Stimulated activated CD8-positive, alpha-beta memory T cell treated with anti-CD3 and anti-CD28 coated beads, Interleukin-12 subunit alpha, Interleukin-12 subunit beta, amount 100 ng/mL, for 4 hours (primary cell): ENCODE data around the gene TSC22D3.

Experiments
- DNase-seq: peaks from one replicate; pipeline ENCODE4 v3.0.0-alpha.2; 2020; ENCODE audit warnings: low read depth

Gene TSC22D3

DNA sequence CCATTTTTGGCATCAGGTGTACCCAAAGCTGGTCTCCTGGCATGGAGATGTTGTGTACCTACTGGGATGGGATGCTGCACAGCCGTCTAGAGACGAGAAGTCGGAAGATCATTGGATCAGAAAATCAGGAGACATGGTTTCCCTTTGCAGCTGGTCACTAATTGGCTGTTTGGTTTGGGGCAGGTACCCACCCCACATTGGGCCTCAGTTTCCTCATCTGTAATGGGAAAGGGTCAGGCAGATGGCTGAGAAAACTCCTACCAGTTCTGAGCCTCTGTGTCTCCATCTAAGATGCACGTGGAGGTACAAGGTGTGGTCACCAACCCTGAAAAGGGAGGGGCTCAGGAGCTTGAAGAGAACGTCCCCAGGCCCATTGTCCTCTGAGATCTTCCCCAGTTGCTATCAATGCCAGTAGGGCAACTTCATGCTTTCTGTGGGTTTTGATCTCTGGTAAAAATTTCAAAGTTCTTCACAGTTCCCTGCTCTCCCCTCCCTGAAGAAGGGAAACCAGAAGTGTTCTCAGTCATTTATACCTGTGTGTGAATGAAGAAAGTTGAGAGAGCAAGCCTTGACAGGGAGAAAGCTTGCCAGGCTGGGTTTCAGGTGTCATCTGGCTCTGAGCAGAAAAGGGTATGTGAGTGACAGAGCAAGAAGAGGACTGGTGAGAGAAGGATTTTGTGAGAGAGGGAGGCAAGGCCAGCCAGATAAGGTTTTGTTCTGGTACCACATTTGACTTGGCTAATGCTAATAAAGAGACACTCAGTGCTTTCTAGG, 15.1 kb downstream of the TSC22D3 start:
- DNase-seq = no peak

- no peak for DNase-seq
Measured at GRCh38 chrX:107758231-107758766, 17.3 kb downstream of the TSC22D3 start.

DNA sequence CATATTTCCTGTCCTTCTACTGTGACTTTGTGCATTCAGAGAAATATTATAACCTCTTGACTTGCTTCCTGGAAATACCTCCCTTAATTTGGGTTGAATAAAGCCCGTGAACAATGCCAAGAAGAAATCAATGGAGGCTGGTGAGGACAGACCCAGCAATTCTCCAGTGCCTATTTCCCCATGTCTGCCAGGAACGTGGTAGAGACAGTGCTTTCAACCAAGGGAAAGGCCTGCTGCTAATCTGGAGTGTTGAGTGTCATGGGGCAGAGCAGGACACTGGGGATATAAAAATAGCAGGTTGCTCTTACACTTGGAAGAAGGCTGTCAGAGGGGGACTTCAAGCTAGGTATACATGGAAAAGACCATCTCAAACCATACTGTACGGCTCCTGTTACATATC, 19.9 kb downstream of the TSC22D3 start:
- no peak for DNase-seq

- DNase-seq = no peak
Measured at GRCh38 chrX:107753187-107753586, 22.4 kb downstream of the TSC22D3 start.

GRCh38 chrX:107752714-107753113, 22.9 kb downstream of the TSC22D3 start:
- DNase-seq = no peak

- DNase-seq = no peak
Measured at GRCh38 chrX:107752043-107752442, 23.5 kb downstream of the TSC22D3 start.

GRCh38 chrX:107750861-107751445, 24.6 kb downstream of the TSC22D3 start:
- DNase-seq = no peak

DNA sequence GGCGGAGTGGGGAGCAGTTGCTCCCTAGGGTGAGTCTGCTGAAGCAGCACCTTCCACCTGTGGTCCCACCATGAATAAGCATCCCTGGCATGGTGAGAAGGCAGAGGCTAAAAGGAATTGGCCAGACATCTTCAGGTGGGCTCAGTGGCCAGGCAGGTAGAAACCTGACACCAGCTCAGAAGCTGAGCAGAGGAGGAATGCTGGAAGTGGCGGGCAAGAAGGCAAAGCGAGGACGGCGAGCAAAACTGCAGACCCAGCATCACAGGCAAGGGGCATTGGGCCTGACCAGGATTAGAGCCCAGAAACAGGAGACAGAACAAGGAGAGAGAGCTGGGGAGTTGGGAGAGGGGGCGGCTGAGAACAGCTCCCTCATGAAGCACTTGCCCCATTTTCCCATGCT, 25.3 kb downstream of the TSC22D3 start:
- DNase-seq = no peak

GRCh38 chrX:107748506-107748905, 27.1 kb downstream of the TSC22D3 start:
- DNase-seq = no peak

- DNase-seq = no peak
Measured at GRCh38 chrX:107747596-107748161, 27.9 kb downstream of the TSC22D3 start.

GRCh38 chrX:107744868-107745267, 30.7 kb downstream of the TSC22D3 start:
- DNase-seq = no peak

- no peak for DNase-seq
Measured at GRCh38 chrX:107743995-107744394, 31.6 kb downstream of the TSC22D3 start.

DNA sequence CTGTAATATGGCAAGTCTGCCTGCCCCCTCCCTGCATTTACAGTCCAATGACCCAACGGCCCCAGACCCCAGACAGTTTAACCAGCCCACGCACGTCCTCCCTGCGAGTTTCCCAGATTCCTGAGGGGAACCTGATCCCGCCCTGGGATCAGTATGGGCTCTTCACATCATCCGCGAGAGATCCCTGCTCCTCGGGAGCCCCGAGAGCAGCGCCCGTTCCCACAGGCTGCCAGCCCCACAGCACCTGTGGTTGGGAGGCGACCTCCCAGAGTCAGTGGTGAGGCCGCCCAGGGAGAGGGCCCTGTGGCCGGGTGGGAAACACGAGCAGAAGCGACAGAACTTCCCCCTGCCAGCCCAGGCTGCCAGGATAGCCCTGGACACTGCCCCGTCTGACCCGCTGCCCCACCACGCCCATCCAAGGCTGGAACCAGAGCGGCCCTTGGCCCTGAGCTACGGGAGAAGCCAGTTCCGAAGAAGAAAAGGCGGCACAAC, 32.8 kb downstream of the TSC22D3 start:
- DNase-seq = no peak

DNA sequence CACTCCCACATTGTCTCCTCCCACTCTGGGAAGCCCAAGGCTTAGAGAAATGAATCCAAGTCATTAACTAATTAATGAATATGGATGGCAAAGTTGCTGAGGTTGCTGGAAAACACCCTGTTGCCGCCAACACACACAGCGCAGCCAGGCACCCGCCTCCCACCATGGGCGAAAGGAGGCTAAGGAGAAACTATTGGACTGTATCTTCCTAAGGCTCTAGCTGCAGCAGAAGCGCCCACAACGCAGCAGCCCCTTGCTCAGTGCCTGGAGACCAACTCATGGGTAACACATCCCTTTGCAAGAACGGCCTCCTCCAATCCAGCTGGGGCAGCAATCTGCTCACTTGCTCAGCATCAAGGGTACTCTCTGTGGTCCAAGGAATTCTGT, 34.2 kb downstream of the TSC22D3 start:
- DNase-seq = no peak

- DNase-seq = no peak
Measured at GRCh38 chrX:107739541-107739940, 36.0 kb downstream of the TSC22D3 start.

DNA sequence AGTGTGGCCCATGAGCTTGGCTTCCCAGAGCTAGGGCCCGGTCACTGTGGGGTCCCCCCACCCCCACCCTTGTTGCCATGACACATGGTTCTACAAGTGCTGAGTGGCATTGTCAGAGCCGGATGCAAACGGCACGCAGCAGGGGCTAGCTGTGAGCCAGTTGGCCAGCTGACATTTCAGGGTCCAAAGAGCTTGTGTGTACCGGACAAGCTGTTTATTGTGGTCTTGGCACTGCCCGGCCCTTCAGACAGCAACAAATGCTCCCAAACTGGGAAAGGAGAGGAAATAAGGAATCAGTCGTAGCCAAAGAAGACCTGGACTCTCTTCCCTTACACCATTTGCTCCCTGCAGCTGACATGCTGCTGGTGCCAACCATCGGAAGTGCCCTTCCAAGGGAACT, 36.8 kb downstream of the TSC22D3 start:
- no peak for DNase-seq

DNA sequence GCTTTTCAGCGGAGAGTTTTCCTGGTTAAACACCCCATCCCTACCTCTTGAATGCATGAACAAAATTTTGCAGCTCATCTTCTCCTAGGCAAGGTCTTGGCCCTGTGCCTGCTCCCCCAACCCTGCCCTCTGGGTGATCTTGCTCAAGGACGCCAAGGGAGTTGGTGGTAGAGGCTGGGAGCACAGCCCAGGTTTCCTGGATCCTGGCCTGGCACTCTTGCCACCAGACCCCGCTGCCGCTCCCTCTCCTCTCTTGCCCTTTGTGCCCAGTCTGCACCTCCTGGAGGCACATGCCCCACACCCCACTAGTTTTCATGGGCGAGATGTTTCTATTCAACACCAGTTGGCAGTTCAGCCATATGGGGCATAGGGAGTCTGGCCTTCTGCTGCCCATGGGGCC, 37.3 kb downstream of the TSC22D3 start:
- no peak for DNase-seq

GRCh38 chrX:107736781-107737531, 38.6 kb downstream of the TSC22D3 start:
- DNase-seq = no peak

- no peak for DNase-seq
Measured at GRCh38 chrX:107734646-107735045, 40.9 kb downstream of the TSC22D3 start.

- no peak for DNase-seq
Measured at GRCh38 chrX:107733686-107734085, 41.9 kb downstream of the TSC22D3 start.

DNA sequence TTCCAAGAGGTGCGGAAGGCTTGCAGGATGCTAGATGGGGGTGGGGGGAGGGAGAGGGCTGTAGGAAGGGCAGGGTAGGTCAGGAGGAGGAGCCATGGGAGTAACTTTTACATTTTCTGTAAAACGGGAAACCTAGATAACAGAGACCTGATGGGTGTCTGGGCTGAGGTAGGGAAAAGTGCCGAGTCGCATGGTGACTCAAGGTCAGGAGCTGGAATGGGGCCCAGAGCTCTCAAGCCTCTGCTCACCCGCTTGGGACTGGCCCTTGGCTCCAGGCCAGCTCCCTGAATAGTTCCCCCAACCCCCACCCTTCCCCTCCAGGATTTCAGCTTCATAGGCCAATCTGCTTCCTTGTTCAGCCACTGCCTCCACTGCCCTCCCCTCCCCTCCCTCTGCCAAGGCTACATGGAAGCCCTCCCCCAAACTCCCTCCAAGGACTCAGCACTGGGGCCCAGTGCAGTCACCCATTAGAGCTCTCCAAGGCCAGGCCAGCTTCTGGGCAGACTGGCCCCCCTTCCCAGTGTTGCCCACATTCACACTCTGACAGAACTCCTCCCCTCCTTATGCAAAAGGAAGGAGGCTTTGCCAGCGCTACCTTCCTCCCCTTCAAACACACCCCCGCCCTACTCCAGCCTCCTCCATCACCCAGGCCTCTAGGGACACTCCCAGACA, 43.6 kb downstream of the TSC22D3 start:
- DNase-seq = no peak
